Central memory CD8-positive, alpha-beta T cell (primary cell): ENCODE measurements around the gene MFSD2A.
"Not testable (repeated sequence)": the region's sequence is repeated elsewhere in the genome, so short reads cannot be mapped to it uniquely, and the experiment has no call there.

Source experiments
- ATAC-seq: fragments of 150-1000 bp; cut with Tn5 transposase; replicated peaks from 2 replicates; pipeline ENCODE4 v1.10.0; 2022; ENCODE audit warnings: mild to moderate bottlenecking, moderate FRiP score, moderate number of reproducible peaks; ENCODE audit not compliant: poor library complexity, severe bottlenecking; ENCODE audit errors: extremely low read depth
- DNase-seq, 2 donors: peaks; one replicate each; pipeline ENCODE4 v3.0.0; 2021; ENCODE audit warnings: low spot score in 2 of 2
- H3K27ac Mint-ChIP-seq: one replicate; pipeline ENCODE4 v1.8.0; 2022; ENCODE audit warnings: low read depth, mild to moderate bottlenecking, moderate library complexity, mixed read lengths
- H3K27me3 Mint-ChIP-seq: one replicate; pipeline ENCODE4 v1.8.0; 2022; ENCODE audit warnings: mixed read lengths
- H3K36me3 Mint-ChIP-seq: one replicate; pipeline ENCODE4 v1.8.0; 2022; ENCODE audit warnings: mild to moderate bottlenecking, moderate library complexity, mixed read lengths; ENCODE audit not compliant: insufficient read depth
- H3K4me1 Mint-ChIP-seq: one replicate; pipeline ENCODE4 v1.8.0; 2022; ENCODE audit warnings: mixed read lengths
- H3K4me3 Mint-ChIP-seq: one replicate; pipeline ENCODE4 v1.8.0; 2022; ENCODE audit warnings: mild to moderate bottlenecking, moderate library complexity, mixed read lengths
- H3K9me3 Mint-ChIP-seq: one replicate; pipeline ENCODE4 v1.8.0; 2022; ENCODE audit warnings: mixed read lengths

MFSD2A gene

DNA sequence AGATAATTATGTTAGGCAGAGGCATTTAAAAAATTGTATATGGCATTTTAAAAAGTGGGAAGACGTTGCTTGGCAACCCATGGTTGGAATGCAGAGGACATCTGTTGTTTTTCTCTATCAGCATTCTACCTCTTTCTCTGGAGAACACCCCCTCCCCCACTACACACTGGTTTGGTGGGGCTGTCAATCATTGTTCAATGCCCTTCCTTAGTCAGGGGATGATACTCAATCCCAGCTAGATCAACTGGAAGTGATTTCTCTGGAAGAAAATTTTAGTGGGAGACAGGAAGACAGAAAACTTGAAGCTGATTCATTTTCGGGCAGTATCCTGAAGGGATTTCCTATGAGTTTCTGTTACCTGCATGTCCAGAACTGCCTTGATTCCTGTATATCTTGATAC is 49.9 kb downstream of the MFSD2A start:
- no peak for ATAC-seq
- Mint-ChIP-seq H3K4me3 (no peak overlapping the region), H3K27ac (no peak overlapping the region), H3K36me3 (no peaks in the 10 kb centered on the region), H3K9me3 (no peaks in the 10 kb centered on the region), H3K27me3 (no peaks in the 10 kb centered on the region), H3K4me1 (no peaks in the 10 kb centered on the region)
- DNase-seq = no peak

DNA sequence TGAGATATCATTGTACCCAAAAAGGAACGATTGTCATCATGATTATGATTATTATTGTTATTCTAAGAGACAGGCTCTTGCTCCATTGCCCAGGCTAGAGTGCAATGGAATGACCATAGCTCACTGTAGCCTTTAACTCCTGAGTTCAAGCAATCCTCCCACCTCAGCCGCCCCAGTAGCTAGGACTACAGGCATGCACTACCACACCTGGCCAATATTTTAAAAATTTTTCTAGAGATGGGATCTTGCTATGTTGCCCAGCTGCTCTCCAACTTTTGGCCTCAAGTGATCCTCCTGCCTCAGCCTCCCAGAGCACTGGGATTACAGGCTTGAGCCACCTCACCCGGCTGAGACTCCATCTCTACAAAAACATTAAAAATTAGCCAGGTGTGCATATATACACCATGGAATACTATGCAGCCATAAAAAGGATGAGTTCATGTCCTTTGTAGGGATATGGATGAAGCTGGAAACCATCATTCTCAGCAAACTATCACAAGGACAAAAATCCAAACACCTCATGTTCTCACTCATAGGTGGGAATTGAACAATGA is 52.6 kb downstream of the MFSD2A start:
- not testable (repeated sequence) for H3K27ac Mint-ChIP-seq, H3K27me3 Mint-ChIP-seq, H3K4me3 Mint-ChIP-seq, ATAC-seq, H3K36me3 Mint-ChIP-seq, H3K4me1 Mint-ChIP-seq, H3K9me3 Mint-ChIP-seq, DNase-seq

DNA sequence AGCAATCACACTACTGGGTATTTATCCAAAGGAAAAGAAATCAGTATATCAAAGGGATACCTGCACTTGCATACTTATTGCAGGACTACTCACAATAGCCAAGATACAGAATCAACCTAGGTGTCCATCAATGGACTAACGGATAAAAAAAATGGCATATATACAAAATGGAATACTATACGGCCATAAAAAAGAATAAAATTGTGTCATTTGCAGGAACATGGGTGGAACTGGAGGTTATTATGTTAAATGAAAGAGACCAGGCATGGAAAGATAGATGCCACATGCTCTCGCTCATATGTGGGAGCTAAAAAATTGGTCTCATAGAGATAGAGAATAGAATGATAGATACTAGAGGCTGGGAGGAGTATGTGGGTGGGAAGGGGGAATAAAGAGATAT is 56.3 kb downstream of the MFSD2A start:
- ATAC-seq (no peak), DNase-seq (no peak)
- H3K4me3 Mint-ChIP-seq = no peak overlapping the region
- no peak overlapping the region for H3K27ac Mint-ChIP-seq
- H3K9me3 Mint-ChIP-seq = no peaks in the 10 kb centered on the region
- H3K4me1 Mint-ChIP-seq = peaks cover 5% of the 10 kb centered on the region
- peaks cover 1% of the 10 kb centered on the region for H3K36me3 Mint-ChIP-seq
- H3K27me3 Mint-ChIP-seq = no peaks in the 10 kb centered on the region

DNA sequence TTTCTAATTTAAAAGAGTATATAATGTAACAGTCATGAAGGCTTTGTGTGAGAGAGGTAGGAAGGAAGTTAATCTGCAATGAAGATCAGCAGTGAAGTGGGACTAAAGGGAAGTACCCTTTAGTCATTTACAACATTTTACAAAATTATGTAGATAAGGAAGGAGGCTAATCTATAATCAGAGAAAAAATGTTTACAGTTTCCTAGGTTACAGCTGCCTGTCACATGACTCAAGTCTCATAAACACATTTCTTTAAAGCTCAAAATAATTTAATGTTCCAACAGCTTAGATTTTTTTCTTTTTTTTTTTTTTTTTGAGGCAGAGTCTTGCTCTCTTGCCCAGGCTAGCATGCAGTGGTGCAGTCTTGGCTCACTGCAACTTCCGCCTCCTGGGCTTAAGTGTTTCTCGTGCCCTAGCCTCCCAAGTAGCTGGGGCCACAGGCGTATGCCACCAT is 59.3 kb downstream of the MFSD2A start:
- H3K4me3 Mint-ChIP-seq = no peak overlapping the region
- no peak for DNase-seq
- no peak overlapping the region for H3K27ac Mint-ChIP-seq
- H3K27me3 Mint-ChIP-seq = no peaks in the 10 kb centered on the region
- H3K36me3 Mint-ChIP-seq = peaks cover 1% of the 10 kb centered on the region
- ATAC-seq = peak; percentile 75
- H3K4me1 Mint-ChIP-seq = peaks cover 5% of the 10 kb centered on the region
- no peaks in the 10 kb centered on the region for H3K9me3 Mint-ChIP-seq

DNA sequence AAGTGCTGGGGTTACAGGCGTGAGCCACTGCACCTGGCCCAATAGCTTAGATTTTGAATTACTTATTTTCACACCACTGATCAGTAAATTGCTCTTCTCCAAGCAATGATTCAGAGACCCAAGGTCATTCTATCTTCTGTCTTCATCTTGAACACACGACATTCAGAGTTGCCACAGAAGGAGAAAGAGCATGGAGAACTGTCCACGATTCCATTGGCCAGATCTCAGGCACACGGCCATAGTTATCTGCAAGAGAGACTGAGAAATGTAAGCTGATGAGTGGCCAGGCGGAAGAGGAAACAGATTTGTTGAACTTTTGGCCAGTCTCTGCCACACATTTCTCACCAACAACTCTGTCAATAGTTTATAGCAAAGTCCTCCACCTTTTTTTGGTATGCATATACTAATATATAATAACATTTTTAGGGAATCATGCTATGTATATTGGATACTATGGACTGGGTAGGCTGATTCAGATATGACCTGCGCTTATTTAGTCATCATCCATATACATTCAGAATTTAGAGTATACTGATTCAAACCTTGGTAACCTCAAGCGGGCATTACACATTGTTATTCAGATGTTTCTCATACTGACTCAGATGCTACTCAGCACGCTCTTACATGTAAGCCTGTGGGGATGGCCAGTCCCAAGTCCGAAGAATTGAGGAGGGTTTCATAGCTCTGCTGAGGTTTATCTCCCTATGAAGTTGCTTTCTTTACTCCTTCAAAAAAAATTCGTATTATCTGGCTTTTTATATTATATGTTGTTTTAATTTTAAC is 60.1 kb downstream of the MFSD2A start:
- ATAC-seq (no peak), DNase-seq (no peak)
- Mint-ChIP-seq H3K36me3 (peaks cover 1% of the 10 kb centered on the region), H3K4me3 (no peak overlapping the region), H3K27me3 (no peaks in the 10 kb centered on the region), H3K4me1 (peaks cover 5% of the 10 kb centered on the region), H3K27ac (no peak overlapping the region), H3K9me3 (no peaks in the 10 kb centered on the region)

DNA sequence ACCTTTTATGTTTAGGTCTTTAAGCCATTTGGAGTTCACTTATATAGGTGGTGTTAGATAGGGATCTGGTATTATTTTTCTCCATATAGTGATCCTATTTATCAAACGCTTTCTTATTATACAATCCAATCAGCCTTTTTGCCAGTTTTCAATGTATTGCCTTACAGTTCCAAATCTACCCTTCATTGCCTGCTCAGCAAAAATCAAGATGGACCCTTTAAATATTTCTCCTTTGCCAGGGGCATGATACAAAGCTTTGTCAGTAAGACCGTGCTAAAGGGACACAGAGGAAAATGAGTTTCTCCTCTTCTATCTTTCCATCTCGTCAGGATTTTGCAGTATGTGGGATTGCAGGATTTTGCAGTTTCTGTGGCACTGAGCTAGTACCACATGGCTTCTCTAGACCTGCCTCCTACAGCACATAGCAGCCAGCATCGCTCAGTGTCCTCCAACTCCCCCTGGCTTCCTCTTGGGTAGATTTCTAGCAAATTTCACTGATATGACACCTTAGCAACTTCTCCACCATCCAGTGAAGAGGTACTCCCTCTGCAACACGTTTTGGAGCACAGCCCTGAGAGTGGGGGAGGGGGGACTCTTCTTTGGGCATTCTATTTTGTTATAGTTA is 63.1 kb downstream of the MFSD2A start:
- Mint-ChIP-seq H3K36me3 (peaks cover 1% of the 10 kb centered on the region), H3K9me3 (no peaks in the 10 kb centered on the region), H3K27me3 (no peaks in the 10 kb centered on the region), H3K27ac (no peak overlapping the region), H3K4me1 (peaks cover 5% of the 10 kb centered on the region), H3K4me3 (no peak overlapping the region)
- ATAC-seq (no peak), DNase-seq (no peak)
